ENCODE data around the gene RAP2A. TPM values are rescaled to one million over a fixed set of nuclear protein-coding genes. Genes with fewer than 3 reads are reported as not detected.

RAP2A gene
- total RNA-seq, 2 experiments from 2014 or later, result 9.2 to 15.4 TPM

DNA sequence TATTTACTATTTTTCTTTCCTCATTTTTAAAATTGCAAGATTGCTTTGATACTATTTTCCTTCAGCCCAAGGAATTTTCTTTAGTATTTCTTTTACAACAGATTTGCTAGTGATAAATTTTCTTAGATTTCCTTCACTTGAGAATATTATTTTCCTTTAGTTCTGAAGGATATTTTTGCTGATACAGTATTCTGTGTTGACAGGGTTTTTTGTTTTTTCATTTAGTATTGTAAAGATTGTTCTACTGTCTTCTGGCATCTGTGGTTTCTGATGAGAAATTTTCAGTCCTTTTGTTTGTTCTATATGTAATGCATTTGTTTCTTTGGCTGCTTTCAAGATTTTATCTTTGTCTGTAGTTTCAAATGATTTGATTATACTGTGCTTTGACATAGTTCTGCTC lies 20.7 kb downstream of the RAP2A start:
- Histone ChIP-seq H3K27ac (ENCODE audit: low read depth, low read length, poor library complexity, severe bottlenecking) (no peak overlapping the region), H3K4me2 (ENCODE audit: low read length) (no peak overlapping the region), H3K4me1 (ENCODE audit: insufficient read depth, low read length, poor library complexity, severe bottlenecking) (no peaks in the 10 kb centered on the region), H2AFZ (ENCODE audit: low read length) (no peak overlapping the region), H3K9me3 (ENCODE audit: low read length) (0 out of 2 replicates have a peak, but pooled peaks cover 5% of the 10 kb centered on the region), H3K4me3 (ENCODE audit: low read depth, low read length, poor library complexity, severe bottlenecking) (no peak overlapping the region), H4K20me1 (ENCODE audit: insufficient read depth, low read length) (no peaks in the 10 kb centered on the region), H3K36me3 (ENCODE audit: insufficient read depth, low read length) (no peaks in the 10 kb centered on the region; the same call in 1 of the 2 replicates), H3K79me2 (ENCODE audit: insufficient read depth, low read depth, low read length) (no peaks in the 10 kb centered on the region), H3K9me2 (ENCODE audit: insufficient read depth, low read length) (no peaks in the 10 kb centered on the region)
- POLR2A ChIA-PET, result no interaction called here
- BruUV-seq (replicated peaks), result no TSS peak
- intact Hi-C loops (cut with micrococcal nuclease; ENCODE audit: unreplicated experiment), result no loop called here
- CTCF ChIA-PET (ENCODE audit: unreplicated experiment), result no interaction called here
- no peak for DNase-seq (ENCODE audit: low spot score)
- TF ChIP-seq, protein P1, sequence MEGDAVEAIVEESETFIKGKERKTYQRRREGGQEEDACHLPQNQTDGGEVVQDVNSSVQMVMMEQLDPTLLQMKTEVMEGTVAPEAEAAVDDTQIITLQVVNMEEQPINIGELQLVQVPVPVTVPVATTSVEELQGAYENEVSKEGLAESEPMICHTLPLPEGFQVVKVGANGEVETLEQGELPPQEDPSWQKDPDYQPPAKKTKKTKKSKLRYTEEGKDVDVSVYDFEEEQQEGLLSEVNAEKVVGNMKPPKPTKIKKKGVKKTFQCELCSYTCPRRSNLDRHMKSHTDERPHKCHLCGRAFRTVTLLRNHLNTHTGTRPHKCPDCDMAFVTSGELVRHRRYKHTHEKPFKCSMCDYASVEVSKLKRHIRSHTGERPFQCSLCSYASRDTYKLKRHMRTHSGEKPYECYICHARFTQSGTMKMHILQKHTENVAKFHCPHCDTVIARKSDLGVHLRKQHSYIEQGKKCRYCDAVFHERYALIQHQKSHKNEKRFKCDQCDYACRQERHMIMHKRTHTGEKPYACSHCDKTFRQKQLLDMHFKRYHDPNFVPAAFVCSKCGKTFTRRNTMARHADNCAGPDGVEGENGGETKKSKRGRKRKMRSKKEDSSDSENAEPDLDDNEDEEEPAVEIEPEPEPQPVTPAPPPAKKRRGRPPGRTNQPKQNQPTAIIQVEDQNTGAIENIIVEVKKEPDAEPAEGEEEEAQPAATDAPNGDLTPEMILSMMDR (conservative IDR thresholded peaks at IDR 0.05; ENCODE audit: low read length), result no peak
- no peak for TF ChIP-seq EZH2phosphoT487 (IDR thresholded peaks at IDR 0.05; ENCODE audit: borderline replicate concordance, low read depth, low read length)

DNA sequence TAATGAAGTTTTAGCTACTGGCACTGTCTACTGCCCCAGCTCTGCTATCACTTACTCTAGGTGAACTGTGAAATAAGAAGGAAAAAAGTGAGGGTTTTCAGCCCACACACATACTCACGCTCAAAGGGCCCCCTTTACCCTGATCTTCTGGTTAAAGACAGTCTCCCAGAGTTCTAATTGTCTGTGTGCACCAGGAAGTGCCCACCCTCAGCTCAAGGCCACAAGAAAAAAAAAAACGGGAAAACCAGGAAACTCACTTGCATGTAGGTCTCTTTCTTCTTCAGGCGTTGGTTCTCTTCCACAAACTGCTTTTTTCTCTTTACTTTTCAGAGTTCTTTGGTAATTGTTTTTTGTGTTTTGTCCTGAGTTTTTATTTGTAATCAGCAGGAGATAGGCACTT lies 22.1 kb downstream of the RAP2A start:
- no peak overlapping the region for H3K4me2 ChIP-seq (ENCODE audit: low read length)
- H3K9me3 ChIP-seq (ENCODE audit: low read length), result 0 out of 2 replicates have a peak, but pooled peaks cover 5% of the 10 kb centered on the region
- no peak overlapping the region for H2AFZ ChIP-seq (ENCODE audit: low read length)
- H3K79me2 ChIP-seq (ENCODE audit: insufficient read depth, low read depth, low read length), result no peaks in the 10 kb centered on the region
- POLR2A ChIA-PET, result interaction anchor here (1.9 kb wide), 1 partner anchor 23 kb away, joined by 5 read pairs; no protein-coding TSS in a partner anchor
- H3K36me3 ChIP-seq (ENCODE audit: insufficient read depth, low read length), result no peaks in the 10 kb centered on the region; the same call in 1 of the 2 replicates
- H3K4me3 ChIP-seq (ENCODE audit: low read depth, low read length, poor library complexity, severe bottlenecking), result no peak overlapping the region
- H3K4me1 ChIP-seq (ENCODE audit: insufficient read depth, low read length, poor library complexity, severe bottlenecking), result no peaks in the 10 kb centered on the region
- TF ChIP-seq EZH2phosphoT487 (IDR thresholded peaks at IDR 0.05; ENCODE audit: borderline replicate concordance, low read depth, low read length), result no peak
- TF ChIP-seq, protein P1 (conservative IDR thresholded peaks at IDR 0.05; ENCODE audit: low read length), result no peak
- DNase-seq (ENCODE audit: low spot score), result no peak
- H3K9me2 ChIP-seq (ENCODE audit: insufficient read depth, low read length), result no peaks in the 10 kb centered on the region
- CTCF ChIA-PET (ENCODE audit: unreplicated experiment), result no interaction called here
- intact Hi-C loops (cut with micrococcal nuclease; ENCODE audit: unreplicated experiment), result no loop called here
- BruUV-seq (replicated peaks), result no TSS peak
- no peaks in the 10 kb centered on the region for H4K20me1 ChIP-seq (ENCODE audit: insufficient read depth, low read length)
- H3K27ac ChIP-seq (ENCODE audit: low read depth, low read length, poor library complexity, severe bottlenecking), result no peak overlapping the region

- H3K4me2 ChIP-seq (ENCODE audit: low read length), result no peak overlapping the region
- H3K36me3 ChIP-seq (ENCODE audit: insufficient read depth, low read length), result no peaks in the 10 kb centered on the region; the same call in 1 of the 2 replicates
- H4K20me1 ChIP-seq (ENCODE audit: insufficient read depth, low read length), result no peaks in the 10 kb centered on the region
- H3K4me1 ChIP-seq (ENCODE audit: insufficient read depth, low read length, poor library complexity, severe bottlenecking), result no peaks in the 10 kb centered on the region
- TF ChIP-seq EZH2phosphoT487 (IDR thresholded peaks at IDR 0.05; ENCODE audit: borderline replicate concordance, low read depth, low read length), result no peak
- TF ChIP-seq, protein P1 (conservative IDR thresholded peaks at IDR 0.05; ENCODE audit: low read length), result no peak
- DNase-seq (ENCODE audit: low spot score), result no peak
- 0 out of 2 replicates have a peak, but pooled peaks cover 5% of the 10 kb centered on the region for H3K9me3 ChIP-seq (ENCODE audit: low read length)
- H3K4me3 ChIP-seq (ENCODE audit: low read depth, low read length, poor library complexity, severe bottlenecking), result no peak overlapping the region
- CTCF ChIA-PET (ENCODE audit: unreplicated experiment), result interaction anchor here (0.6 kb wide), 1 partner anchor 11 kb away, joined by 3 read pairs; no protein-coding TSS in a partner anchor
- no peak overlapping the region for H3K27ac ChIP-seq (ENCODE audit: low read depth, low read length, poor library complexity, severe bottlenecking)
- H3K9me2 ChIP-seq (ENCODE audit: insufficient read depth, low read length), result no peaks in the 10 kb centered on the region
- intact Hi-C loops (cut with micrococcal nuclease; ENCODE audit: unreplicated experiment), result no loop called here
- POLR2A ChIA-PET, result no interaction called here
- no TSS peak for BruUV-seq (replicated peaks)
- no peak overlapping the region for H2AFZ ChIP-seq (ENCODE audit: low read length)
- H3K79me2 ChIP-seq (ENCODE audit: insufficient read depth, low read depth, low read length), result no peaks in the 10 kb centered on the region
Observed at GRCh38 chr13:97459215-97459777, 25.3 kb downstream of the RAP2A start.

Data from OCI-LY7 (cell line).